AG04450 (cell line): Measurements from ENCODE around the gene KIAA1614. TPM values are rescaled to one million over a fixed set of nuclear protein-coding genes. Genes with fewer than 3 reads are reported as not detected.

Experiments
- CTCF ChIA-PET: fragments of 300-600, 350-600 bp; formaldehyde crosslinking; extraction: SDS; loops from one replicate; lab custom pipeline; 2022; ENCODE audit warnings: antibody characterized with exemption, inconsistent platforms; lab: Charles Lee
- POLR2A ChIA-PET: fragments of 350-600 bp; formaldehyde crosslinking; extraction: SDS; loops from one replicate; lab custom pipeline; 2021; ENCODE audit warnings: antibody characterized with exemption, inconsistent platforms; lab: Yijun Ruan, JAX
- DNase-seq: peaks from one replicate; pipeline ENCODE4 v3.0.0-alpha.2; 2011; ENCODE audit warnings: low read depth, low spot score
- H3K27ac ChIP-seq: one replicate; pipeline ENCODE4 v1.5.1; 2012; ENCODE audit warnings: low read depth, low read length, control low read depth
- H3K27me3 ChIP-seq: one replicate; pipeline ENCODE4 v1.6.0; 2012; ENCODE audit warnings: low read length; ENCODE audit not compliant: control insufficient read depth, insufficient read depth
- H3K4me3 ChIP-seq: 2 replicates; pipeline ENCODE4 v1.5.1; 2011; ENCODE audit warnings: mild to moderate bottlenecking, low read depth, low read length, control low read depth
- H3K9me3 ChIP-seq: 2 replicates; pipeline ENCODE4 v1.5.1; 2012; ENCODE audit warnings: low read length; ENCODE audit not compliant: control insufficient read depth, insufficient read depth
- polyA plus RNA-seq: library from polyadenylated mRNA; depleted of rRNA; stranded (reverse); fragments of >200 nt; gene quantifications from 2 replicates; pipeline ENCODE4 v1.2.3, GENCODE V29; 2011
- TF ChIP-seq, protein P1 (sequence below): IDR thresholded peaks from 2 replicates; pipeline ENCODE4 v1.5.1; 2011; ENCODE audit warnings: low read depth, low read length, control low read depth, inconsistent platforms

The KIAA1614 gene
- polyA plus RNA-seq, 1 experiment = 4.0 TPM

DNA sequence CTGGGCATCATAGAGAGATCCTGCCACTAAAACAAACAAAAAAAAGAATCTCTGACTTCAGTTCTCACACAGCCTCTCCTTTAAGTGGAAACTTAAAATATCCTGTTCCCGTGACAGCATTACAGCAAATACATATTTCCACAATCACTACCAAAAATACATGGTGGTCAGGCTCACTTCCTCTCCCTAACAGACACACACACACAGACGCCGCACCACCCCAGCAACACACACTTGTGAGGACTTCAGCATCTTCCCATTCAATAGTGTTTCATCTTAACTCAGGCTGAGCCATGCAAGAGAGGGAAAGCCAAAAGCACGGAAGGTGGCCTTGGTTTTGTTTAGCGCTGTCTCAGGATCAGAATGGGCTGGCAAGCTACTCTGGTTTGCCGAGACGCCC is 21.9 kb downstream of the KIAA1614 start:
- TF ChIP-seq, protein P1, sequence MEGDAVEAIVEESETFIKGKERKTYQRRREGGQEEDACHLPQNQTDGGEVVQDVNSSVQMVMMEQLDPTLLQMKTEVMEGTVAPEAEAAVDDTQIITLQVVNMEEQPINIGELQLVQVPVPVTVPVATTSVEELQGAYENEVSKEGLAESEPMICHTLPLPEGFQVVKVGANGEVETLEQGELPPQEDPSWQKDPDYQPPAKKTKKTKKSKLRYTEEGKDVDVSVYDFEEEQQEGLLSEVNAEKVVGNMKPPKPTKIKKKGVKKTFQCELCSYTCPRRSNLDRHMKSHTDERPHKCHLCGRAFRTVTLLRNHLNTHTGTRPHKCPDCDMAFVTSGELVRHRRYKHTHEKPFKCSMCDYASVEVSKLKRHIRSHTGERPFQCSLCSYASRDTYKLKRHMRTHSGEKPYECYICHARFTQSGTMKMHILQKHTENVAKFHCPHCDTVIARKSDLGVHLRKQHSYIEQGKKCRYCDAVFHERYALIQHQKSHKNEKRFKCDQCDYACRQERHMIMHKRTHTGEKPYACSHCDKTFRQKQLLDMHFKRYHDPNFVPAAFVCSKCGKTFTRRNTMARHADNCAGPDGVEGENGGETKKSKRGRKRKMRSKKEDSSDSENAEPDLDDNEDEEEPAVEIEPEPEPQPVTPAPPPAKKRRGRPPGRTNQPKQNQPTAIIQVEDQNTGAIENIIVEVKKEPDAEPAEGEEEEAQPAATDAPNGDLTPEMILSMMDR = no peak
- no peak overlapping the region for H3K27ac ChIP-seq
- DNase-seq = no peak
- peaks cover 4% of the 10 kb centered on the region; the same call in 1 of the 2 replicates for H3K9me3 ChIP-seq
- POLR2A ChIA-PET = no interaction called here
- no peak overlapping the region for H3K4me3 ChIP-seq
- no peaks in the 10 kb centered on the region for H3K27me3 ChIP-seq
- CTCF ChIA-PET = no interaction called here

DNA sequence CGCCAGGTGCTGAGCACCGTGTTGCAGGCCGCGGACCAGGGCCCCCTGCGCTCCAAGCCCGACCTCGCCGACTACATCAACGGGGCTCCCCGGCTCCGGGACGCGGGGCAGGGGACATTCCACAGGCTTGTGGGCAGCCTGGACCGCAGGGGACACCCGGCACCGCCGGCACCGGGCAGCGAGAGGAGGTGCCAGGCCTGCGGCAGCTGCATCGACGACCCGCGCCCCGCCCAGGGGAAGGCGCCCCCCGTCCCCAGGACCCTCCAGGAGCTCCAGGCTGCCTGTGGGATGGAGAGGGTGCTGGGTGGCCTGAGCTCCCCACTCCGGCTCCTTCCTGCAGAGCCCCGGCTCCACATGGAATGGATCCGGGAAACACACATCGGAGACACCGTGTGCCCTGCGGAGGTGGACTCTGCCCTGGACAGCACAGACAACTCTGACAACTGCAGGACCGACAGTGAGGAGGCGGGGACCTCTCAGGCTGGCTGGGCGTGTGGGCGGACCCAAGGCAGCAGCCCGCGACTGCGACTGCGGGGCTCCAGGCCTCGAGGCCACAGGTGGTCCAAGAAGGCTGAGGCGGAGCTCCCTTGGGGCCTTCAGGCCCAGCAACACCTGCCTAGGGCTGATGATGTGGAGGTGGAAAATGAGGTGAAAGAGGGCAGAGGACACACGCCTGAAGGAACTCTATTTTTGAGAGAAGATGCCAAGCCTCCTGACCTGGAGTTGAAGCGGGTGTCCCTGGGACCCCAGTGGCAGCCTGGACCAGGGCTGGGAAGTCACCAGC is 22.8 kb downstream of the KIAA1614 start:
- DNase-seq = no peak
- H3K9me3 ChIP-seq = peaks cover 4% of the 10 kb centered on the region; the same call in 1 of the 2 replicates
- H3K27ac ChIP-seq = no peak overlapping the region
- CTCF ChIA-PET = no interaction called here
- TF ChIP-seq, protein P1 = no peak
- POLR2A ChIA-PET = no interaction called here
- H3K27me3 ChIP-seq = no peaks in the 10 kb centered on the region
- no peak overlapping the region for H3K4me3 ChIP-seq

DNA sequence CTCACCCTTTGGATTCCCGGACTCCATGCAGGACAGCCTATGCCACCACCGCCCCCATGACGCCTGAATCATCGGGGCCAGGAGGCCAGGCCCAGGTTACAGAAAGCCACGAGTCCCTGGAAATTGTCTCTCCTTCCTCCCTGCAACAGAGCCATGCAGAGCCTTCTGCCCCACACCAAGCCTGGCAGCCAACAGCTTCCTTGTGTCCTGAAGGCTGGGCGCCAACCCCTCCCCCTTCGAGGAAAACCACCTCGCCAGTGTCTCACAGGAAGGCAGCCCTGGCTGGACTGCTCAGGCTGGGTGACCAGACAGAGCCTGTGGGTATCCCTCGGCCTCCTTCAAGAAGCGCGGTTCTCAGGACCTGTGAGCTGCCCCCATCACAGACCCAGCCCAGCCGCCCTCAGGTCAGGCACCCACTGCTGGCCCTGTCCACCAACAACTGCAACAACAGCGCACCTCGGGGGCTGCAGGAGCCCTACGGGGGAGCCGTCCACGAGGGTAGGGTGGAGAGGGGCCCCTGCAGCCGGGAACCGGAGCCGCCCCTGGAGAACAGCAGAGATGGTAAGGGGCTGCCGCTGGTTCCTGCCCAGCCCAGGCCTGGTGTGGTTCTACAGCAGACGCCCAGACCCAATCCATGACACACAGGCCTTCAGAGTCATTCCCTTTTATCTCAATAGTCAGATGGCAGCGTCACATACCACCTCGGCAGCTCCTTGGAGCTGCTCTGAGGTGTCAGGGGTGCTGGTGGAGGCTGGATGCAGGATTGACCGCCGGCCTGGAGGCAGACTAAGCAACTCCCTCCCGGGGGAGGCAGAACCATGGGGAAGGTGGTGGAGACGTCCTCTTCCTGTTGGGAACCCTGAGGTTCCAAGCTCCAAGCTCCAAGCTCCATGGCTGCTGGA is 23.7 kb downstream of the KIAA1614 start:
- no peak overlapping the region for H3K4me3 ChIP-seq
- no peaks in the 10 kb centered on the region for H3K27me3 ChIP-seq
- H3K9me3 ChIP-seq = peaks cover 4% of the 10 kb centered on the region; the same call in 1 of the 2 replicates
- DNase-seq = no peak
- TF ChIP-seq, protein P1 = no peak
- ChIA-PET POLR2A (no interaction called here), CTCF (no interaction called here)
- no peak overlapping the region for H3K27ac ChIP-seq

DNA sequence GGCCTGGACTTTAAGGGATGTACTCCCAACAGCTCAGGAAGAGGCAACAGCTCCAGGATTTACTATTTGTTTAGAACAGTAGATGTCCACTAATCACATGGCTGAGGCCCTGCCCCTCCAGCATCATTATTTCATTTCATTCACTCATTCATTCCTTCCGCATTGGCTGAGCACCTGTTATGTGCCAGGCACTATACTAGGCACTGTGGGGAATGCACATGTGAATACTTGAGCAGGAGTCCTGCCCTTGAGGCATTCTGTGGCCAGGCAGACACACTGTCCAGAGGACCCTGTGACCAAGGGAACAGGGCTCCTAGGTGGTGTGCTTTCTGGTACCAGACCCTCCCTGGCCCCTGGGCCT is 24.3 kb downstream of the KIAA1614 start:
- DNase-seq = no peak
- Histone ChIP-seq H3K27ac (no peak overlapping the region), H3K4me3 (no peak overlapping the region), H3K27me3 (no peaks in the 10 kb centered on the region), H3K9me3 (peaks cover 4% of the 10 kb centered on the region; the same call in 1 of the 2 replicates)
- ChIA-PET POLR2A (no interaction called here), CTCF (no interaction called here)
- TF ChIP-seq, protein P1 = no peak
